Gastrocnemius medialis (tissue), 4 donors: ENCODE measurements around the gene UBR2.

Experiments
- CTCF ChIP-seq, 5 experiments: fragments of 450-650 bp in 3 of 5; fragments of 200-600 bp in 2 of 5; sonication (generic) in 2 of 5; IDR thresholded peaks in 4 of 5; conservative IDR thresholded peaks in 1 of 5; 1 replicate in 4 of 5; 2 replicates in 1 of 5; pipeline ENCODE4 v1.5.1; 2016 to 2019; ENCODE audit warnings: antibody characterized with exemption in 5 of 5, mild to moderate bottlenecking in 3 of 5, moderate library complexity in 3 of 5
- POLR2A ChIP-seq, 2 donors: fragments of 450-650 bp; IDR thresholded peaks; one replicate each; pipeline ENCODE4 v1.6.1; 2017; ENCODE audit warnings: antibody characterized with exemption in 2 of 2, mild to moderate bottlenecking in 2 of 2, moderate library complexity in 2 of 2

GRCh38 chr6:42704937-42705374, 141.1 kb downstream of the UBR2 start:
- TF ChIP-seq CTCF (IDR thresholded peaks at IDR 0.05 in 4 of 5, conservative IDR thresholded peaks at IDR 0.05 in 1 of 5) (no peak), POLR2A (IDR thresholded peaks at IDR 0.05) (no peak)
